NCI-H524 treated with DMSO at 0.1 percent for 48 hours (cell line): Measurements from ENCODE around the gene MYOZ3.

Experiments
- DNase-seq: peaks from one replicate; lab custom pipeline; 2025; lab: John Stamatoyannopoulos, UW

MYOZ3 gene

DNA sequence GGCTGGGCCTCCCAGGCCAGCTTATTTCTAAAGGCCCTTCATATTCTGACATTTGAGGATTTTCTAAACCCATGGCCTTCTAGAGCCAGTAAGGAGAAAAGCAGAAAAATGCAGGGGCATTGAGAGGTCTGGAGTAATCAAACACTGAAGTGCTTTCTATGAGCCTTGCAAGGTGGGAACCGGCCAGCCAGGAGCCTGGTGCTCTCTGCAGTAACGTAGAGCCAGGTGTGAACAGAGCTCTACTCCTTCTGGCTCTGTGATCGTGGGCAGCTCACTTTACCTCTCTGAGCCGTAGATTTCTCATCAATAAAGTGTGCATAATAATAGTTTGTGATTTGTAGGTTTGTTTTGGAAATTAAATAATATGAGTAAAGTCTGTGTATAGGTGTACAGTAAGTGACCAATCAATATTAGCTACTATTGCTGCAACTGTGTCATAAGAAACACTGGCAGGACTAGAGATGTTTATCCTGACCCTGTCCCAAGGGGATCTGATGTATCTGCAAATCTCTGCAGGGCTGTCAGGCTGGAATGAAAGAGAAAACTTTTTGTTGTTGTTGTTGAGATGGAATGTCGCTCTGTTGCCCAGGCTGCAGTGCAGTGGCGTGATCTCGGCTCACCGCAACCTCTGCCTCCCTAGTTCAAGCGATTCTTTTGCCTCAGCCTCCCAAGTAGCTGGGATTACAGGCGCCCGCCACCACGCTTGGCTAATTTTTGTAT lies 17.9 kb upstream of the MYOZ3 start:
- no peak for DNase-seq

- DNase-seq = no peak
Observed at GRCh38 chr5:150644058-150644457, 17.0 kb upstream of the MYOZ3 start.

- no peak for DNase-seq
Observed at GRCh38 chr5:150644514-150644913, 16.5 kb upstream of the MYOZ3 start.

- no peak for DNase-seq
Observed at GRCh38 chr5:150645070-150645700, 15.9 kb upstream of the MYOZ3 start.

GRCh38 chr5:150647275-150648251 lies 13.5 kb upstream of the MYOZ3 start:
- DNase-seq = no peak

GRCh38 chr5:150648294-150649107 lies 12.6 kb upstream of the MYOZ3 start:
- DNase-seq = no peak

DNA sequence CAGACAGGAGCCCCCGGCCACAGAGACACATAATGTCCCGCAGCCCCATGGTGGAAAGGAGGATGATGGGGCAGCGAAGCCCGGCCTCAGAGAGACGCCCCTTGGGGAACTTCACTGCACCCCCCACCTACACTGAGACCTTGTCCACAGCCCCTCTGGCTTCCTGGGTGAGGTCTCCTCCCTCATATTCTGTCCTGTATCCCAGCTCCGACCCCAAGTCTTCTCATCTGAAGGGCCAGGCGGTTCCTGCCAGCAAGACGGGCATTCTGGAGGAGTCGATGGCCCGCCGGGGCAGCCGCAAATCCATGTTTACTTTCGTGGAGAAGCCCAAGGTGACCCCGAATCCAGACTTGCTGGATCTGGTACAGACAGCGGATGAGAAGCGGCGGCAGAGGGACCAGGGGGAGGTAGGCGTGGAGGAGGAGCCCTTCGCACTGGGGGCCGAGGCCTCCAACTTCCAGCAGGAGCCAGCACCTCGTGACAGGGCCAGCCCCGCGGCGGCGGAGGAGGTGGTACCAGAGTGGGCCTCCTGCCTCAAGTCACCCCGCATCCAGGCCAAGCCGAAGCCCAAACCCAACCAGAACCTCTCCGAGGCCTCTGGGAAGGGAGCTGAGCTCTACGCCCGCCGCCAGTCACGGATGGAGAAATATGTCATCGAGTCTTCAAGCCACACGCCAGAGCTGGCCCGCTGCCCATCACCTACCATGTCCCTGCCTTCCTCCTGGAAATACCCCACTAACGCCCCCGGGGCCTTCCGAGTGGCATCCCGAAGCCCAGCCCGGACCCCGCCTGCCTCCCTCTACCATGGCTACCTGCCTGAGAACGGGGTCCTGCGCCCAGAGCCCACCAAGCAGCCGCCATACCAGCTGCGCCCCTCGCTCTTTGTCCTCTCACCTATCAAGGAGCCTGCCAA lies 11.7 kb upstream of the MYOZ3 start:
- no peak for DNase-seq

- no peak for DNase-seq
Observed at GRCh38 chr5:150650021-150651006, 10.7 kb upstream of the MYOZ3 start.

DNA sequence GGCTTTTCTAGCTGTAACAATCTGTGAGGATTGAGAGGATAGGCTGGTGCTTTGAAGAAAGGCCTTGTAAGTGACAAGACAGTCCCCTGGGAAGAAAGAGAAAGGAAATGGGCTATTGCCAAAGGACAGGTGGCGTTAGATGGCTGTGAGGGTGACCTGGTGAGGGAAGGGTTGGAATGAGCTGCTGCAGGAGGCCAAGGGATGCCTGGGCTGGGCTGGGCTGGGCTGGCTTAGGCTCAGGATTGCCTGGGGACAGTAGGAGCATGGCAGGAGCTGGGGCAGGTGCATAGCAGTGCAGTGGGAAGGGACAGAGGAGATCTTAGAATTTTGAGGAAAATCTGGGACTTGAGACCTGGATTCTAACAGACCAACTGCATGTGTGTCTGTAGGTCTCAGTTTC lies 9.7 kb upstream of the MYOZ3 start:
- DNase-seq = no peak

DNA sequence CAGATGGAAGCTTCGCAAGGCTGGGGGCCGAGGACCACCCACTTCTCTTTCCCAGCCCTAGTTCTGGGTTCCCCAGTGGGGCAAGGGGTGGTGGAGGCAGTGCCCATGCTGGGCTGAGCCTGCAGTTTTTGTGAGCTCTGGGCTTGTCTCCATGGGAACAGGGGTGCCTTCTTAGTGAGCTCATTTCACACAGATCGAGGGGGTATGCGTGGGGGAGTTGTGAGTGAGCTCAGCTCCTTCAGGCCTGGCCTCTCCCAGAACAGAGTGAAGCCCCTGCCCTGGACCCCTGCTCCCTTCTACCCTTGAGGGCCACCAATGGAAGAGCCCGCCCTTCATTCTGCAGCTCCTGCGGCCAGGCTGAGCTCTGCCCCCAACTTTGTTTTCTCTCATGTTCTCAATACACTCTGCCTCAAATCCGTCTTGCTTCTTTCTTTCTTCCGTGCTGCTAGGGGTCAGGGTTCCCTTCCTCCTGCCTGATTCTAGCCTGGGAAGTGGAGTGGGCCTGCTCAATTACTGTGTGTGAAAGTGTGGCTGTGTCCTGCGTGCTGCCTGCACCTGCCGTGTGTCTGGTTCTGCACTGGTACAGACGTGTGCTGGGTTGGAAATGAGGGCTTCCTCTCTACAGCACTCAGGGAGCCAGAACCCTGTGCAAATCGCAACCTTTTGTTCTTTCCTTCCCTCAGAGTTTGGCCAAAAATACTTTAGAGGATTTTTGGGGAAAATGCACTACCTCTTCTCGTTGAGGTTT lies 9.0 kb upstream of the MYOZ3 start:
- no peak for DNase-seq

GRCh38 chr5:150653145-150653761 lies 7.8 kb upstream of the MYOZ3 start:
- no peak for DNase-seq

DNA sequence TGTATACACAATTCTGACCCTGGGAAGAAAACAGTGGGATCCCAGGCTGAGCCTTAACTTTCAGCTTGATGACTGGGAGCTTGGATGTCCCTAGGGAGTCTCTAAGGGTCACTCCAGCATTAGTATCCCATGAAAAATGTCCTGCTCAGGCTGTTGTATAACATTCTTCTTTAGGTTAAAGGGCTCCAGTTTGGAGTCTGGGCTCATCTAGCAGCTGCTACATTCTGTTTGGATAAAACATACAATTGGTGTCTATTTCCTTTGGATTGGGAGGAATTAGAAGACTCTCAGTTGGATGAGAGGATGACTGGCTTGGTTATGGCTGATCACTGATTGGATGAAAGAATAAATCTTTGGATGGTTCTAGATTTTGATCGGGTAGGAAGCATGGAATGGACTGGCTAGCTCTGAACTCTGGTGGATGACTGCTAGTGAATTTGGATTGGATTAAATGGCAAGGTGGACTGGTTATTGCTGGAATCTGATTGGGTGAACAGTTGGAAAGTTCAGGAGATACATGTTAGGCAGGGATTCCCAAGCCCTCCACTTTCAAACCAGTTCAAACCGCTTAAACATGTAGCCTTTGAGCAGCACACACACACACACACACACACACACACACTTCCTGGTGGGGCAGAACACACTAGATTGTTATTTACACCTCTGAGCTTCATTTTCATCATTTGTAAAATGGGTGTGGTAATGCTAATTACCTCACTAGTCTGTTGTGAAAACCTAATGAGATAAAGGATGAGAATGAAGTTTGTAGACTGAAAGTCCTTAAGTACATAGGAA lies 7.1 kb upstream of the MYOZ3 start:
- no peak for DNase-seq

GRCh38 chr5:150655221-150655620 lies 5.8 kb upstream of the MYOZ3 start:
- no peak for DNase-seq

DNA sequence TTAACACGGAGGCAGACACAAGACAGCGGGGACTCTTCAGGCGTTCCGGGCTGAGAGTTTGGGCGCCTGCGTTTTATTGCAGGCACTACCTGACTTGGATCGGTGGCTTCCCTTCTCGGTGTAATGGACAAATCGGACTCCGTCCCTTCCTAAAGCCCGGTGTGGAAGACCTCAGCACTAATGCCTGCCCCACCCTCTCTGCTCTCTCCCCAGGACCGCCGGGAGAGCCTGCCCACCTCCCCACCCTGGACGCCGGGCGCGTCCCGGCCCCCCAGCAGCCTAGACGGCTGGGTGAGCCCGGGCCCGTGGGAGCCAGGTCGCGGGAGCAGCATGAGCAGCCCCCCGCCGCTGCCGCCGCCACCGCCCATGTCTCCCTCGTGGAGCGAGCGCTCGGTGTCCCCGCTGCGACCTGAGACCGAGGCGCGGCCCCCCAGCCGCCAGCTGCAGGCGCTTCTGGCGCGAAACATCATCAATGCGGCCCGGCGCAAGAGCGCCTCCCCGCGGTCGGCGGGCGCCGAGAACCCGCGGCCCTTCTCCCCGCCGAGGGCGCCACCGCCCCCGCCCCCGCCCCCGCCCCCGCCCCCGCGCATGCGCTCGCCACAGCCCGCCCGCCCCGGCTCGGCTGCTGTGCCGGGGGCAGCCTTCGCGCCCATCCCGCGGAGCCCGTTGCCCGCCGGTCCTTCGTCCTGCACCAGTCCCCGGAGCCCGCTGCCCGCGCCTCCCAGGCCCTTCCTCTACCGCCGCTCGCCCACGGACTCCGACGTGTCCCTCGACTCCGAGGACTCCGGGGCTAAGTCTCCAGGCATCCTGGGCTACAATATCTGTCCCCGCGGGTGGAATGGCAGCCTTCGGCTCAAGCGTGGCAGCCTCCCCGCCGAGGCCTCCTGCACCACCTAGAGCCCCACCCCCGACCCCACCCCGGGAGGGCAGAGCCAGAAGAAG lies 4.6 kb upstream of the MYOZ3 start:
- DNase-seq = no peak

- no peak for DNase-seq
Observed at GRCh38 chr5:150658121-150658520, 2.9 kb upstream of the MYOZ3 start.

- DNase-seq = no peak
Observed at GRCh38 chr5:150658699-150659265, 2.3 kb upstream of the MYOZ3 start.
